Panc1 (cell line): ENCODE results near the gene ADRM1. TPM values are rescaled to one million over a fixed set of nuclear protein-coding genes. Genes with fewer than 3 reads are reported as not detected.

Source experiments
- ATAC-seq: fragments of 200-7000 bp; cut with Tn5 transposase; 2 replicates; pipeline ENCODE4 v1.9.1; 2020; ENCODE audit warnings: mild to moderate bottlenecking, moderate library complexity
- Bru-seq: library from RNA; stranded (reverse); fragments of 400-500 nt; gene quantifications from one replicate; lab custom pipeline; 2021; lab: Mats Ljungman, UMichigan
- BruChase-seq, 2 experiments: library from RNA; stranded (reverse); fragments of 400-500 nt; gene quantifications; one replicate each; lab custom pipeline; 2021; lab: Mats Ljungman, UMichigan
- BruUV-seq: library from RNA; stranded (reverse); fragments of 400-500 nt; replicated peaks from 2 replicates; lab custom pipeline; 2021; lab: Mats Ljungman, UMichigan
- CTCF ChIA-PET: fragments of 300-600 bp; sonication (Branson Sonifier 250); formaldehyde crosslinking; loops from one replicate; lab custom pipeline; 2022; ENCODE audit warnings: antibody characterized with exemption; lab: Charles Lee
- POLR2A ChIA-PET: fragments of 300-600 bp; sonication (Branson Sonifier 250); formaldehyde crosslinking; loops from one replicate; lab custom pipeline; 2022; ENCODE audit warnings: antibody characterized with exemption; lab: Charles Lee
- DNase-seq: peaks from one replicate; pipeline ENCODE4 v3.0.0-alpha.2; 2010; ENCODE audit warnings: low read depth, low spot score
- H3K27ac ChIP-seq: 2 replicates; pipeline ENCODE4 v1.5.1; 2011; ENCODE audit warnings: mild to moderate bottlenecking, low read length, inconsistent platforms
- H3K27me3 ChIP-seq: fragments of 200-500 bp; sonication (Bioruptor generic); 2 replicates; pipeline ENCODE4 v1.6.0; 2014; ENCODE audit warnings: low read length, inconsistent platforms; ENCODE audit not compliant: control insufficient read depth, insufficient read depth
- H3K36me3 ChIP-seq: fragments of 200-500 bp; sonication (Bioruptor generic); 2 replicates; pipeline ENCODE4 v1.5.1; 2014; ENCODE audit warnings: inconsistent platforms, mild to moderate bottlenecking, low read length, moderate library complexity; ENCODE audit not compliant: control insufficient read depth, insufficient read depth
- H3K4me1 ChIP-seq: 2 replicates; pipeline ENCODE4 v1.5.1; 2011; ENCODE audit warnings: inconsistent platforms, mild to moderate bottlenecking, low read length, moderate library complexity; ENCODE audit not compliant: control insufficient read depth, insufficient read depth
- H3K4me3 ChIP-seq, 2 experiments: 2 replicates each; pipeline ENCODE4 v1.5.1; 2011 to 2012; ENCODE audit warnings: low read depth in 2 of 2, low read length in 2 of 2, mild to moderate bottlenecking in 2 of 2, inconsistent platforms in 1 of 2, moderate library complexity in 1 of 2
- H3K9me3 ChIP-seq: fragments of 200-500 bp; sonication (Bioruptor generic); 2 replicates; pipeline ENCODE4 v1.5.1; 2014; ENCODE audit warnings: low read depth, mild to moderate bottlenecking, inconsistent platforms, low read length, moderate library complexity; ENCODE audit not compliant: control insufficient read depth, insufficient read depth
- POLR2AphosphoS5 ChIP-seq: IDR thresholded peaks from 2 replicates; pipeline ENCODE4 v1.6.1; 2012; ENCODE audit warnings: mild to moderate bottlenecking, low read depth, low read length, moderate library complexity
- SIN3A ChIP-seq: IDR thresholded peaks from 2 replicates; pipeline ENCODE4 v1.6.1; 2012; ENCODE audit warnings: low read depth, mild to moderate bottlenecking, low read length, moderate library complexity, borderline replicate concordance; ENCODE audit not compliant: insufficient read depth
- TCF7L2 ChIP-seq: IDR thresholded peaks from 2 replicates; pipeline ENCODE4 v1.6.1; 2011; ENCODE audit warnings: mild to moderate bottlenecking, low read depth, low read length, inconsistent platforms
- in situ Hi-C: cut with HindIII; loops from 2 replicates; pipeline ENCODE4 v1.10.0; 2016; ENCODE audit warnings: low sequenced_read_pairs, low pct_unique_long_range_greater_than_20kb
- intact Hi-C: fragments of 100-400 bp; cut with micrococcal nuclease; formaldehyde crosslinking; loops from one replicate; pipeline ENCODE4 v1.10.0; 2022; ENCODE audit not compliant: unreplicated experiment
- long read RNA-seq: library from polyadenylated mRNA; unstranded; transcript quantifications from one replicate; pipeline ENCODE4 v2.0.0, GENCODE V29; 2021; ENCODE audit not compliant: unreplicated experiment
- polyA plus RNA-seq: library from polyadenylated mRNA; unstranded; fragments of >200 nt; gene quantifications from one replicate; pipeline ENCODE4 v1.2.1, GENCODE V29; 2012; ENCODE audit warnings: missing spikeins; ENCODE audit not compliant: insufficient read length
- total RNA-seq: library from RNA; stranded (reverse); gene quantifications from one replicate; pipeline ENCODE4 v1.2.1, GENCODE V29; 2021; ENCODE audit not compliant: unreplicated experiment
- TF ChIP-seq, protein P1 (sequence below): fragments of 450-650 bp; IDR thresholded peaks from 2 replicates; pipeline ENCODE4 v1.5.1; 2017; ENCODE audit warnings: mild to moderate bottlenecking
- TF ChIP-seq, protein P2 (sequence below), 2 experiments: IDR thresholded peaks; 2 replicates each; pipeline ENCODE4 v1.6.1; 2011 to 2012; ENCODE audit warnings: low read depth in 2 of 2, control low read depth in 1 of 2, low read length in 1 of 2, mild to moderate bottlenecking in 1 of 2, moderate library complexity in 1 of 2; ENCODE audit not compliant: insufficient read depth in 1 of 2

The ADRM1 gene, protein sequence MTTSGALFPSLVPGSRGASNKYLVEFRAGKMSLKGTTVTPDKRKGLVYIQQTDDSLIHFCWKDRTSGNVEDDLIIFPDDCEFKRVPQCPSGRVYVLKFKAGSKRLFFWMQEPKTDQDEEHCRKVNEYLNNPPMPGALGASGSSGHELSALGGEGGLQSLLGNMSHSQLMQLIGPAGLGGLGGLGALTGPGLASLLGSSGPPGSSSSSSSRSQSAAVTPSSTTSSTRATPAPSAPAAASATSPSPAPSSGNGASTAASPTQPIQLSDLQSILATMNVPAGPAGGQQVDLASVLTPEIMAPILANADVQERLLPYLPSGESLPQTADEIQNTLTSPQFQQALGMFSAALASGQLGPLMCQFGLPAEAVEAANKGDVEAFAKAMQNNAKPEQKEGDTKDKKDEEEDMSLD
- 194 TPM for total RNA-seq
- 315 TPM for polyA plus RNA-seq
- percentile 83 among the genes with signal in this experiment for Bru-seq, nascent RNA
- percentile 82 among the genes with signal in this experiment for BruChase-seq, experiment 1, labeled RNA remaining after a 2-hour chase
- BruChase-seq, experiment 2, labeled RNA remaining after a 6-hour chase: percentile 94 among the genes with signal in this experiment
- long read RNA-seq, transcript ADRM1-201 (10 exons, 1,478 nt): major isoform, 290 of 664 reads
- long read RNA-seq, transcript ADRM1-205 (9 exons, 1,361 nt): minor isoform, 15 of 664 reads
- long read RNA-seq, partial matches to known transcripts: 96 of 664 reads
- long read RNA-seq, other reads (novel, unspliced or antisense): 263 of 664 reads

DNA sequence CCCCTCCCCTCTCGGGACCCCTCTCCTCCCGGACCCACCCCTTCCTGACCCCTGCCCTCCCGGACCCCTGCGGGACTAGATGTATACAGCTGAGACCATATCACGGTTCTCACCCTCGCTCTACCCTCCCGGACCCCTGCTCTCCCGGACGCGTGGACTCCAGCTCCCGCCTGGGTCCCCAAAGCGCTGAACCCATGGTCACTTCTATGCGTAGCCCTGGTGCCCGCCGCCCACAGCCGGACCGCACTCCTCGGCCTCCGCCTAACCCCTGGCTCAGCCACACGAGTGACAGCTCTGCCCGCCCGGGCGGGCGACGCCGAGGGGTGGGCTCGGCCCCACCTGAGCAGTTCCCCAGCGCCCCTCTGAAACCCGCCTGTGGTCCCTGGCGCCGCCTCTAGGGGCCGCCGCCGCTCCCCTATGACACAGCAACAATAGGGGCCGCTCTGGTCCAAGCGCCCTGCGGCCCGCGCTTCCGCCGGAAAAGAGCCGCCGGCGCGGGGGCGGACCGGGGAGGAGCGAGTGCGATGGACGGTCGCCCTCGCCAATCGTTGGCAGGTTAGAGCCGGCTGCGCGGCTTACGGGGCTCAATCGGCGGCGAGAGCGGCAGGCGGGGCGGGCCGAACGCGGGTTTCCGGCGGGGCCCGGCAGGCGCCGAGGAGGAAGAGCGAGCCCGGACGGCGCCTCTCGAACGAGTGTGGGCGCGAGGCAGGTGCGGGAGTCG lies at the start of gene ADRM1:
Gene ADRM1, plus strand, starts transcription at position 657 of the 721 bp plus-strand sequence. CDS start 572 bp downstream, outside the sequence.
- Histone ChIP-seq H3K36me3 (peaks cover 2% of the 10 kb centered on the region; the same call in 1 of the 2 replicates), H3K4me3 (peak within 1 kb of the TSS; percentile 83 to 94), H3K9me3 (no peaks in the 10 kb centered on the region), H3K4me1 (peaks cover 26% of the 10 kb centered on the region), H3K27ac (peak within 1 kb of the TSS; percentile 91), H3K27me3 (no peaks in the 10 kb centered on the region)
- no TSS peak for BruUV-seq
- ATAC-seq (peak; percentile 80), DNase-seq (peak; percentile 76)
- POLR2A ChIA-PET: interaction anchor here (0.6 kb wide), 3 partner anchors 82 to 94 kb away, joined by 3 to 7 read pairs (median 4); no protein-coding TSS in a partner anchor
- CTCF ChIA-PET: interaction anchor here (0.6 to 1.1 kb wide), 10 partner anchors 8 to 291 kb away, joined by 3 to 12 read pairs (median 4); no protein-coding TSS in a partner anchor
- intact Hi-C loops (loop anchor here (5.0 kb wide), 1 partner anchor 80 kb away; no protein-coding TSS in a partner anchor), in situ Hi-C loops (no loop called here)
- TF ChIP-seq POLR2AphosphoS5: peak; percentile 41; the same call in 1 of the 2 replicates
- TF ChIP-seq, protein P1, sequence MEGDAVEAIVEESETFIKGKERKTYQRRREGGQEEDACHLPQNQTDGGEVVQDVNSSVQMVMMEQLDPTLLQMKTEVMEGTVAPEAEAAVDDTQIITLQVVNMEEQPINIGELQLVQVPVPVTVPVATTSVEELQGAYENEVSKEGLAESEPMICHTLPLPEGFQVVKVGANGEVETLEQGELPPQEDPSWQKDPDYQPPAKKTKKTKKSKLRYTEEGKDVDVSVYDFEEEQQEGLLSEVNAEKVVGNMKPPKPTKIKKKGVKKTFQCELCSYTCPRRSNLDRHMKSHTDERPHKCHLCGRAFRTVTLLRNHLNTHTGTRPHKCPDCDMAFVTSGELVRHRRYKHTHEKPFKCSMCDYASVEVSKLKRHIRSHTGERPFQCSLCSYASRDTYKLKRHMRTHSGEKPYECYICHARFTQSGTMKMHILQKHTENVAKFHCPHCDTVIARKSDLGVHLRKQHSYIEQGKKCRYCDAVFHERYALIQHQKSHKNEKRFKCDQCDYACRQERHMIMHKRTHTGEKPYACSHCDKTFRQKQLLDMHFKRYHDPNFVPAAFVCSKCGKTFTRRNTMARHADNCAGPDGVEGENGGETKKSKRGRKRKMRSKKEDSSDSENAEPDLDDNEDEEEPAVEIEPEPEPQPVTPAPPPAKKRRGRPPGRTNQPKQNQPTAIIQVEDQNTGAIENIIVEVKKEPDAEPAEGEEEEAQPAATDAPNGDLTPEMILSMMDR: peak; percentile 92
- peak; percentile 94 for TF ChIP-seq SIN3A
- TF ChIP-seq, protein P2, sequence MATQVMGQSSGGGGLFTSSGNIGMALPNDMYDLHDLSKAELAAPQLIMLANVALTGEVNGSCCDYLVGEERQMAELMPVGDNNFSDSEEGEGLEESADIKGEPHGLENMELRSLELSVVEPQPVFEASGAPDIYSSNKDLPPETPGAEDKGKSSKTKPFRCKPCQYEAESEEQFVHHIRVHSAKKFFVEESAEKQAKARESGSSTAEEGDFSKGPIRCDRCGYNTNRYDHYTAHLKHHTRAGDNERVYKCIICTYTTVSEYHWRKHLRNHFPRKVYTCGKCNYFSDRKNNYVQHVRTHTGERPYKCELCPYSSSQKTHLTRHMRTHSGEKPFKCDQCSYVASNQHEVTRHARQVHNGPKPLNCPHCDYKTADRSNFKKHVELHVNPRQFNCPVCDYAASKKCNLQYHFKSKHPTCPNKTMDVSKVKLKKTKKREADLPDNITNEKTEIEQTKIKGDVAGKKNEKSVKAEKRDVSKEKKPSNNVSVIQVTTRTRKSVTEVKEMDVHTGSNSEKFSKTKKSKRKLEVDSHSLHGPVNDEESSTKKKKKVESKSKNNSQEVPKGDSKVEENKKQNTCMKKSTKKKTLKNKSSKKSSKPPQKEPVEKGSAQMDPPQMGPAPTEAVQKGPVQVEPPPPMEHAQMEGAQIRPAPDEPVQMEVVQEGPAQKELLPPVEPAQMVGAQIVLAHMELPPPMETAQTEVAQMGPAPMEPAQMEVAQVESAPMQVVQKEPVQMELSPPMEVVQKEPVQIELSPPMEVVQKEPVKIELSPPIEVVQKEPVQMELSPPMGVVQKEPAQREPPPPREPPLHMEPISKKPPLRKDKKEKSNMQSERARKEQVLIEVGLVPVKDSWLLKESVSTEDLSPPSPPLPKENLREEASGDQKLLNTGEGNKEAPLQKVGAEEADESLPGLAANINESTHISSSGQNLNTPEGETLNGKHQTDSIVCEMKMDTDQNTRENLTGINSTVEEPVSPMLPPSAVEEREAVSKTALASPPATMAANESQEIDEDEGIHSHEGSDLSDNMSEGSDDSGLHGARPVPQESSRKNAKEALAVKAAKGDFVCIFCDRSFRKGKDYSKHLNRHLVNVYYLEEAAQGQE (IDR thresholded peaks at IDR 0.05; ENCODE audit: insufficient read depth in 1 of 2, low read depth in 2 of 2, low read length in 1 of 2): no peak
- no peak for TF ChIP-seq TCF7L2

DNA sequence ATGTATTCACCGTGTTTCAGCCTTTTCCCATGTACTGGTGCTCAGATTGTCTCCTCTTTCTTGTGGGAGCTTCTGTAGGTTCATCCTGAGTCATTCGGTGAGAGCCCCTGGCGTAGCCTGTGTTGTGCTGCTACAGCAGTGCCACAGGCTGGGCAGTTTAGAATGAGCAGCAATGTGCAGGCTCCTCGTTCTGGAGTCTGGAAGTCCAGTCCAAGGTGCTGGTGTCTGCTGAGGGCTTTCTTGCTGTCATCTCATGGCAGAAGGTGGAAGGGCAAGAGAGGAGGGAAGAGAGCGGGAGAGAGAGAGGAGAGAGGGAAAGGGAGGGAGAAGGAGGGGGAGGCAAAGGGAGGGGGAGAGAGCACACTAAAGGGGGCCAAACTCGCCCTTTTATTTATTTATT lies 49.4 kb upstream of the ADRM1 start:
- H3K4me1 ChIP-seq: no peaks in the 10 kb centered on the region; the same call in 1 of the 2 replicates
- no peaks in the 10 kb centered on the region for H3K27me3 ChIP-seq
- no peaks in the 10 kb centered on the region for H3K36me3 ChIP-seq
- in situ Hi-C loops (no loop called here), intact Hi-C loops (no loop called here)
- no peaks in the 10 kb centered on the region for H3K9me3 ChIP-seq
- BruUV-seq: no TSS peak
- ATAC-seq (no peak), DNase-seq (no peak)
- ChIA-PET CTCF (no interaction called here), POLR2A (no interaction called here)
- H3K4me3 ChIP-seq: no peak overlapping the region
- TF ChIP-seq, protein P1: no peak
- TF ChIP-seq SIN3A: no peak
- TF ChIP-seq TCF7L2: no peak
- TF ChIP-seq, protein P2 (IDR thresholded peaks at IDR 0.05; ENCODE audit: insufficient read depth in 1 of 2, low read depth in 2 of 2, low read length in 1 of 2): no peak
- TF ChIP-seq POLR2AphosphoS5: no peak
- no peak overlapping the region for H3K27ac ChIP-seq
